ENCODE results near the gene DERL2. TPM values are rescaled to one million over a fixed set of nuclear protein-coding genes. Genes with fewer than 3 reads are reported as not detected.
"Not testable (repeated sequence)": the region's sequence is repeated elsewhere in the genome, so short reads cannot be mapped to it uniquely, and the experiment has no call there.

The DERL2 gene
- total and polyA plus RNA-seq, 2 experiments from 2014 or later = 54.3 to 136 TPM

DNA sequence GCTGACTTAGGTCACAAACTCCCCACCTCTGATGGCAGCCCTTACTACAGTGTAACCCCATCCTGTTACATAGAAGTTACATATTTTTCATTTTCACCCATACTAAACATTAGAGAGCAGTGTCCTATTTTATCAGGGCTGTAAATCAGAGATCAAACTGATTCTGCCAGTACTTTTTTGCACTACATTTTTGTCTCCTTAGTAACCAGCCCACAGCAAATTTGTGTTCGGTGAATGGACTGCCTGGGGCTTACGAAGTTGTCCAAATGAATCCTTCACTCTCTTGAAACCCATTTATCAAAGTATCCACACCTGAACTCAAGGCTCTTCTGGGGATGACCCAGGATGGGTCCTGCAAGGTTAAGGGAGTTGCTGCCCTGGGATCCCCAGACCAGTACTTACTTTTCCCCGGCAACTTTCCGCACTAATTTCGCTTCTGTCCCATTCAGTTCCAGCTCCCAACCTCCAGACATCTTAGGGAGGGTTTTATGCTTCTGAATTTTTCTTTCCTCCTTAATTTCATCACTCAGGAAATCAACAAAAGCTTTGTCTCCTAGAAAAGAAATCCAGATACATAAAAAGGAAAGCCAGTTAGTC is 48.2 kb downstream of the DERL2 start:
- no peaks in the 10 kb centered on the region for H3K9me3 ChIP-seq (ENCODE audit: low read depth)
- H3K9me2 ChIP-seq (replicated peaks; ENCODE audit: insufficient read depth) = no peaks in the 10 kb centered on the region
- TF ChIP-seq, protein P1, sequence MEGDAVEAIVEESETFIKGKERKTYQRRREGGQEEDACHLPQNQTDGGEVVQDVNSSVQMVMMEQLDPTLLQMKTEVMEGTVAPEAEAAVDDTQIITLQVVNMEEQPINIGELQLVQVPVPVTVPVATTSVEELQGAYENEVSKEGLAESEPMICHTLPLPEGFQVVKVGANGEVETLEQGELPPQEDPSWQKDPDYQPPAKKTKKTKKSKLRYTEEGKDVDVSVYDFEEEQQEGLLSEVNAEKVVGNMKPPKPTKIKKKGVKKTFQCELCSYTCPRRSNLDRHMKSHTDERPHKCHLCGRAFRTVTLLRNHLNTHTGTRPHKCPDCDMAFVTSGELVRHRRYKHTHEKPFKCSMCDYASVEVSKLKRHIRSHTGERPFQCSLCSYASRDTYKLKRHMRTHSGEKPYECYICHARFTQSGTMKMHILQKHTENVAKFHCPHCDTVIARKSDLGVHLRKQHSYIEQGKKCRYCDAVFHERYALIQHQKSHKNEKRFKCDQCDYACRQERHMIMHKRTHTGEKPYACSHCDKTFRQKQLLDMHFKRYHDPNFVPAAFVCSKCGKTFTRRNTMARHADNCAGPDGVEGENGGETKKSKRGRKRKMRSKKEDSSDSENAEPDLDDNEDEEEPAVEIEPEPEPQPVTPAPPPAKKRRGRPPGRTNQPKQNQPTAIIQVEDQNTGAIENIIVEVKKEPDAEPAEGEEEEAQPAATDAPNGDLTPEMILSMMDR (IDR thresholded peaks at IDR 0.05; ENCODE audit: poor library complexity) = no peak
- TF ChIP-seq EZH2 (IDR thresholded peaks at IDR 0.05; ENCODE audit: borderline replicate concordance) (no peak), EZH2phosphoT487 (IDR thresholded peaks at IDR 0.05; ENCODE audit: low read depth, severe bottlenecking, unreplicated experiment) (no peak)
- H3K4me2 ChIP-seq = peak overlapping the region; percentile 78
- H3K27ac ChIP-seq = peak overlapping the region; percentile 62
- peaks cover 3% of the 10 kb centered on the region for H3K36me3 ChIP-seq (replicated peaks; ENCODE audit: insufficient read depth, low read depth)
- no peaks in the 10 kb centered on the region for H3K27me3 ChIP-seq
- H4K20me1 ChIP-seq (ENCODE audit: insufficient read depth, poor library complexity, severe bottlenecking) = no peaks in the 10 kb centered on the region
- H3K4me1 ChIP-seq (ENCODE audit: insufficient read depth) = peaks cover 6% of the 10 kb centered on the region
- H3K79me2 ChIP-seq = peaks cover 39% of the 10 kb centered on the region
- H2AFZ ChIP-seq = peak overlapping the region; percentile 57
- no peak for DNase-seq (ENCODE audit: low spot score)
- H3K4me3 ChIP-seq = peak overlapping the region; percentile 84
- 66% methylated on average over 5 of the region's 5 CpGs for WGBS (ENCODE audit: low lambda C conversion rate, missing lambda C conversion rate)

DNA sequence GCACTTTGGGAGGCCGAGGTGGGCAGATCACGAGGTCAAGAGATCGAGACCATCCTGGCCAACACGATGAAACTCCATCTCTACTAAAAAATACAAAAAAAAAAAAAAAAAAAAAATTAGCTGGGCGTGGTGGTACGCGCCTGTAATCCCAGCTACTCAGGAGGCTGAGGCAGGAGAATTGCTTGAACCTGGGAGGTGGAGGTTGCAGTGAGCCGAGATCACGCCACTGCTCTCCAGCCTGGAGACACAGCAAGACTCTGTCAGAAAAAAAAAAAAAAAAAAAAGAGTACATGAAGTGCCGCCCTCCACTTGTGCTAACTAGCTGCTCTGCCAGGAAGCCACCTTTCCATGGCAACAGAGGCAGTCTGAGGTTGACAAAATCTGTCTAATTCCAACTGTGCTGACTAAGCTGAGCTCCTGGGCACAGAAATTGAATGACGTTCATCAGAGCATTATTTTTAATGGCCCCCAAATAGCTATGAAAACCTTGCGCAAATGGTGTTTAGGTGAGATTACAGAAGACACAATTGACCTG is 50.1 kb downstream of the DERL2 start:
- not testable (repeated sequence) for H3K4me1 ChIP-seq (ENCODE audit: insufficient read depth); H3K4me2 ChIP-seq; H3K36me3 ChIP-seq (replicated peaks; ENCODE audit: insufficient read depth, low read depth); H3K27ac ChIP-seq; H4K20me1 ChIP-seq (ENCODE audit: insufficient read depth, poor library complexity, severe bottlenecking); H2AFZ ChIP-seq; H3K9me3 ChIP-seq (ENCODE audit: low read depth); H3K9me2 ChIP-seq (replicated peaks; ENCODE audit: insufficient read depth); DNase-seq (ENCODE audit: low spot score); H3K4me3 ChIP-seq; H3K27me3 ChIP-seq
- H3K79me2 ChIP-seq = peaks cover 39% of the 10 kb centered on the region
- WGBS (ENCODE audit: low lambda C conversion rate, missing lambda C conversion rate) = 92% methylated on average over 12 of the region's 12 CpGs

DNA sequence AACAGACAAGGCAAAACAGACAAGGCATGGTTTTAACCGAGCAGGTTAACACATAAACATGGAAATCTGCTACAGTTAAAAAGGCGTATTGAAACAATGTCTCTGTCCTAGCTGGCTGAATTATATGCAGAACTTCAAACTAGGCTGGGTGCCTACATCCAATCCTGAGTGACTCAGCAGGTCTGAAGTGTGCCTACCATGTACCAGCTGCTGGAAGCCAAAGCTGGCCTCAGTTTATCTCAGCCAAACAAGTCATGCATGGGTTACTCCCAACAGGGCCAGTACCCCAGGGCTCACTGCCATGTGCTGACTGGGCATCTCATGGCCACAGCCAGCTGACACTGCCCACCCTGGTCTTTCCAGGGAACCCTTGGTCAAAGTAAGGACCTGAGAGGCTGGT is 51.0 kb downstream of the DERL2 start:
- no peaks in the 10 kb centered on the region for H4K20me1 ChIP-seq (ENCODE audit: insufficient read depth, poor library complexity, severe bottlenecking)
- no peaks in the 10 kb centered on the region for H3K9me3 ChIP-seq (ENCODE audit: low read depth)
- H3K27ac ChIP-seq = no peak overlapping the region
- no peaks in the 10 kb centered on the region for H3K27me3 ChIP-seq
- H3K36me3 ChIP-seq (replicated peaks; ENCODE audit: insufficient read depth, low read depth) = peaks cover 3% of the 10 kb centered on the region
- peaks cover 39% of the 10 kb centered on the region for H3K79me2 ChIP-seq
- TF ChIP-seq, protein P1 (IDR thresholded peaks at IDR 0.05; ENCODE audit: poor library complexity) = no peak
- no peak for TF ChIP-seq EZH2phosphoT487 (IDR thresholded peaks at IDR 0.05; ENCODE audit: low read depth, severe bottlenecking, unreplicated experiment)
- TF ChIP-seq EZH2 (IDR thresholded peaks at IDR 0.05; ENCODE audit: borderline replicate concordance) = no peak
- no peak overlapping the region for H3K4me2 ChIP-seq
- WGBS (ENCODE audit: low lambda C conversion rate, missing lambda C conversion rate) = 90% methylated on average over 2 of the region's 2 CpGs
- no peak overlapping the region for H2AFZ ChIP-seq
- no peaks in the 10 kb centered on the region for H3K9me2 ChIP-seq (replicated peaks; ENCODE audit: insufficient read depth)
- DNase-seq (ENCODE audit: low spot score) = no peak
- H3K4me3 ChIP-seq = no peak overlapping the region
- peaks cover 6% of the 10 kb centered on the region for H3K4me1 ChIP-seq (ENCODE audit: insufficient read depth)

DNA sequence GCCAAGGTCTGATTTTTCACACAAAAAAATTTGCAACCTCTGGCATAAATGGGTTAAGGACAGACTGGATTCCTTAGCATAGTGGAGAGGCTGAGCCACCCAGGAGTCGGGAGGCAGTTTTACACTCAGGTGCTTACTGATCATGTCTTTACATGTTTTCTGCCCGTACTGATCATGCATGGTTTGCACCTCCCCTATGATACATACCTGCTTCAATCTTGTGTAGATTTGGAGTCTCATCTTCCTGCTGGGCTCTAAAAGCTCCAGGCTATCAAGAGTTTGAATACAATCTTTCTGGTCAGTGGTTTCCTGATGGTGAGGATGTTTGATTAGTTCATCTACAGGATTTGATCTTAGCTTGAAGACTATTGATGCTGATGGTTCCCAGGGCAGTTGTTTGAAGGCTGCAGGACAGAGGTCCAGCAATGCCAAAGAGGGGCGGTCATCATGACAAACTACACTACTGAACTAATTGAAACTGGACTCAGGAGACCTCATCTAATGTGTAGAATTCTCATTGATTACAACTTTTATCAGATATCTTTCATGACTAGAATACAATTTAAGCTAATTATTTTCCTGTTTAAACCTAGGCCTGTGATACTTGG is 53.9 kb downstream of the DERL2 start:
- peaks cover 21% of the 10 kb centered on the region for H3K79me2 ChIP-seq
- H3K27ac ChIP-seq = no peak overlapping the region
- no peaks in the 10 kb centered on the region for H3K4me1 ChIP-seq (ENCODE audit: insufficient read depth)
- no peak overlapping the region for H3K4me2 ChIP-seq
- H4K20me1 ChIP-seq (ENCODE audit: insufficient read depth, poor library complexity, severe bottlenecking) = no peaks in the 10 kb centered on the region
- H3K9me2 ChIP-seq (replicated peaks; ENCODE audit: insufficient read depth) = no peaks in the 10 kb centered on the region
- H3K27me3 ChIP-seq = no peaks in the 10 kb centered on the region
- no peak for DNase-seq (ENCODE audit: low spot score)
- WGBS (ENCODE audit: low lambda C conversion rate, missing lambda C conversion rate) = 86% methylated on average over 3 of the region's 3 CpGs
- H3K36me3 ChIP-seq (replicated peaks; ENCODE audit: insufficient read depth, low read depth) = peaks cover 3% of the 10 kb centered on the region
- no peak overlapping the region for H3K4me3 ChIP-seq
- no peak overlapping the region for H2AFZ ChIP-seq
- TF ChIP-seq, protein P1 (IDR thresholded peaks at IDR 0.05; ENCODE audit: poor library complexity) = no peak
- no peak for TF ChIP-seq EZH2 (IDR thresholded peaks at IDR 0.05; ENCODE audit: borderline replicate concordance)
- TF ChIP-seq EZH2phosphoT487 (IDR thresholded peaks at IDR 0.05; ENCODE audit: low read depth, severe bottlenecking, unreplicated experiment) = no peak
- no peaks in the 10 kb centered on the region for H3K9me3 ChIP-seq (ENCODE audit: low read depth)

DNA sequence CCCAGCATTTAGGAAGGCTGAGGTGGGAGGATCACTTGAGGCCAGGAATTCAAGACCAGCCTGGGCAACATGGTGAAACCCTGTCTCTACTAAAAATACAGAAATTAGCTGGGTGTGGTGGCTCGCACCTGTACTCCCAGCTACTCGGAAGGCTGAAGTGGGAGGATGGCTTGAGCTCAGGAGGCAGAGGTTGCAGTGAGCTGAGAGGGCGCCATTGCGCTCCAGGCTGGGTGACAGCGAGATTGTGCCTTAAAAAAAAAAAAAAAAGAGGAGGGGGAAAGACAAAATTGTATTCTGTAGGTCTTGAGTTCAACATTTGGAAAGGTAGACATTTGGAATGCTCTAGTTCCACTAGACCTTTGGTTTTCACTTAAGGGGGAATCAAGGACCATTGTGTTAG is 54.7 kb downstream of the DERL2 start:
- 87% methylated on average over 5 of the region's 5 CpGs for WGBS (ENCODE audit: low lambda C conversion rate, missing lambda C conversion rate)
- not testable (repeated sequence) for H3K4me3 ChIP-seq; H3K27ac ChIP-seq; H3K4me2 ChIP-seq; H3K4me1 ChIP-seq (ENCODE audit: insufficient read depth); H3K9me3 ChIP-seq (ENCODE audit: low read depth); DNase-seq (ENCODE audit: low spot score); H4K20me1 ChIP-seq (ENCODE audit: insufficient read depth, poor library complexity, severe bottlenecking); H3K36me3 ChIP-seq (replicated peaks; ENCODE audit: insufficient read depth, low read depth); H2AFZ ChIP-seq; H3K9me2 ChIP-seq (replicated peaks; ENCODE audit: insufficient read depth); H3K27me3 ChIP-seq
- H3K79me2 ChIP-seq = peaks cover 13% of the 10 kb centered on the region
